HG02588 (cell line): ENCODE results near the gene VTA1.

Experiments used
- ATAC-seq: cut with Tn5 transposase; IDR thresholded peaks from one replicate; pipeline ENCODE4 v1.9.1; 2021; ENCODE audit warnings: mild to moderate bottlenecking, moderate library complexity; ENCODE audit not compliant: unreplicated experiment

Gene VTA1

DNA sequence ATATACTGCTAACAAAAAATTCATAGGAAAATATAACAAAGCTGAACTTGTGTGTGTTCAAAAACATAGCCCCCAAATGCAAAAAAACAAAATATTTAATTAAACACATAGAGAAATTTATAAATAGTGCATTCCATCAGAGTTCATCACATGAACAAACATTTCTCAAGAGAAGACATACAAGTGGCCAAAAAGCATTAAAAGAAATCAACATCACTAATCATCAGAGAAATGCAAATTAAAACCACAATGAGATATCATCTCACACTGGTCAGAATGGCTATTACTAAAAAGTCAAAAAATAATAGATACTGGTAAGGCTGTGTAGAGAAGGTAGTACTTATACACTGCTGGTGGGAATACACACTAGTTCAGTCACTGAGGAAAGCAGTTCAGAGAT, 115.2 kb downstream of the VTA1 start:
- no peak for ATAC-seq

DNA sequence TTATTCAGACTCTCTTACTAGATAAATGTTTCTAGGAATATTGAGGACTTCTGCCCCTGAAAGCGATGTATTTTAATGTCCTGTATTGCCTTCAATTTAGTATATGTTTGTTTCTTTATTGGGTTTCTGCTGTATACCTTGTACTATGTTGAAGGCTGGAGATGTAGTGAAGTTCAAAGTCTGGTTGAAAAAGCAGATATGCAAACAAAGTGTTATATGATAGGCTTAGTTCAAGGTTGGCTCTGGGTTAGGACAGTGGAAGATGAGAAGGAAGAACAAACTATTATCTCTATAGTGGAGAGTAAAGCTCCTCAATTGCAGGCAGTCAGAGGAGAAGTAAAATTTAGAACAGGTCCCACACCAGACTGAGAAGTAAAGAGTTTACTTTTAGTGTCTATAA, 118.4 kb downstream of the VTA1 start:
- no peak for ATAC-seq

DNA sequence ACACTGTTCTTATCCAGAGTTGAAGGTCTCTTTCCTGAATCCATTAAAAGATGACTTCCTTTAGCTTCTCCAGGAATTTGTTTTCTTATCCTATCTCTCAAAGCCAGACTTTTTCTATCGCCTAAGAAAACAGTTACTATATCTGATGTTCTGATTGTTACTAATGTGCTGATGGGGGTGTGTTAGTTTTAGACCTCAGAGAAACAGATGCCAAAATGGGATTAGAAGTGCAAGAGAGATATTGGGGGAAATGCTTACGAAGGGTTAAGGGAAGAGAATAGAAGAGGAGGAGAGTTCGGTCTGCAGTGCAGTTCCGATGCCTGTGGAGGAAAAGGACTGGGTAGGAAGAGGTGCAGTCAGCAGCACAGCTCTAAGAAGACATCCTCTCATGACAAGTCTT, 119.0 kb downstream of the VTA1 start:
- ATAC-seq = no peak

DNA sequence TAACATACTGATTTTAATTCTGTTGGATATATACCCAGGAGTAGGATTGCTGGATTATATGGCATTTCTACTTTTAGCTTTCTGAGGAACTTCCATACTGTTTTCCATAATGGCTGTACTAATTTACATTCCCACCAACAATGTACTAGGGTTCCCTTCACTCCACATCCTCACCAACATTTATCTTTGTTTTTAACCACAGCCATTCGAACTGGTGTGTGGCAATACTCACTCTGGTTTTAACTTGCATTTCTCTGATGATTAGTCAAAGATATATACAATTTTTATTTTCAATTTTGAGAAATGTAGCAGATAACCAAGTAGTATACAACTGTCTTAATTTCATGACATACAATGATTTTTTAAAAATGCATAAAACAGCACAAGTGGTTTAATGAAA, 124.4 kb downstream of the VTA1 start:
- ATAC-seq = no peak
